Activated CD4-positive, alpha-beta T cell treated with anti-CD3 and anti-CD28 coated beads, Interleukin-2, amount 50 U/mL, for 24 hours (primary cell): ENCODE data around the gene PCDH15.

Experiments
- DNase-seq, 2 donors: peaks; one replicate each; pipeline ENCODE4 v3.0.0-alpha.2; 2020; ENCODE audit warnings: low read depth in 1 of 2, low spot score in 1 of 2

The PCDH15 gene

DNA sequence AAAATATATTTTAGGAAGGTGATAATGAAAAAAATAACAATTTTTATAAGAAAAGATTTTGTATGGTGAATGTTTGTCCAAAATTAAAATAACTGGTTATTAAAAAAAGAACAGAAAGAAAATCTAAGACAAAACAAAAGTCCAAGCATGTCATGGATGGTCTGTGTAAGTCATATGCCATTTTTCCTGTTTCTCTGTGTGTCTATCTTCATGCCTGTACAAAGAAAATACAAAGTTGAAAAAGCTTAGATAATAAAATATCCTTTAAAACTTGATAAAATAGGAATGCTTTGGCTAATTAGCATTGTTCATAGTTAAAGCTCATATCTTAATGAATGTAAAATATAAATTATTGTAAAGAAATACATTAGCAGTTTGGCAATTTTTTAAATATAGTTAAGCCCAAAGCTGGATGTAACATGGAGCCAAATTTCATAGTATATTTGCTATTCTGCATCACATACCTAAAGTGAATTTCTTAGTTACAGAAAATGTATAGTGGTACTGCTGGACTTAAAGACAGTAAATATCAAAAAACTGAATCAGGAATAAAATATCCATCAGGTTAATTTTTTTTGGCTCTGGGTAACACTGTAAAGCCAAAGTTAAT is 661.1 kb downstream of the PCDH15 start:
- no peak for DNase-seq

GRCh38 chr10:54137396-54137795 is 663.6 kb downstream of the PCDH15 start:
- DNase-seq = no peak

GRCh38 chr10:54133203-54133602 is 667.8 kb downstream of the PCDH15 start:
- no peak for DNase-seq

DNA sequence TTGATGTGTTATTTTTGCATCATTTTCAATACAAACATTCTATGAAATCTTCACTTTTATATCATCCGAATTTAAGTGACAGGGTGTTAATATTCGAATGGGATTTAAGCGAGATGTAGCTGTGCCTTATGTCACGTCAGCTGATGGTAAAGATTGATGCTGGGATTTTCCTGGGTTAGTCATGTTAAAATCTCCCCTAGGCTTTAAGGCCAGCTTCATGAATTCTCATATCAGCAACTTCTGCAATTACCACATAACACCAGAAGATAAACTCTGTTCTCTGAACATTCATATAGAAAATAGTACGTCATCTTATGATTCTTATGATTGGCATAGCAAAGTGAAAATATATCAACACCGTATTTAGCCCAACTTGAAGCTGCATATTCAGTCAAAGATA is 669.2 kb downstream of the PCDH15 start:
- DNase-seq = no peak

DNA sequence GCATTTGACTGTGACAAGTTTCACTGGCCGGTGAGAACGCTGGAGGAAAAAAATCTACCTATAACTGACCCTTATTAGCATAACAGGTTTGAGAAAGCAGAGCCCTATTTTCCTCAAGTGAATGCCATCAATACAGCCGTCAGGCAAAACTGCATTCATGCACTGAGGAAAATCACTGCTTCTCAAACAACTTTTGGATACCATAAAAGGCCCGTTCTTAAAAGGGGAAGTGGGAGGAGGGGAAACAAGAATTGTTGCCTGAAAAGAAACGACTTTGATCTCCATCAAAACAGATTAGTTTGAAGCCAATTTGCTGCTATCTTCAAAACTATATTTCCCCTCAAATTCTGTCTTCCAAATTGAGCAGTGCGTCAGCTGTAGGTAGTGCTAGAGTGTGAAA is 670.6 kb downstream of the PCDH15 start:
- DNase-seq = no peak

GRCh38 chr10:54125098-54125747 is 675.8 kb downstream of the PCDH15 start:
- DNase-seq = no peak

GRCh38 chr10:54124209-54124885 is 676.7 kb downstream of the PCDH15 start:
- no peak for DNase-seq

DNA sequence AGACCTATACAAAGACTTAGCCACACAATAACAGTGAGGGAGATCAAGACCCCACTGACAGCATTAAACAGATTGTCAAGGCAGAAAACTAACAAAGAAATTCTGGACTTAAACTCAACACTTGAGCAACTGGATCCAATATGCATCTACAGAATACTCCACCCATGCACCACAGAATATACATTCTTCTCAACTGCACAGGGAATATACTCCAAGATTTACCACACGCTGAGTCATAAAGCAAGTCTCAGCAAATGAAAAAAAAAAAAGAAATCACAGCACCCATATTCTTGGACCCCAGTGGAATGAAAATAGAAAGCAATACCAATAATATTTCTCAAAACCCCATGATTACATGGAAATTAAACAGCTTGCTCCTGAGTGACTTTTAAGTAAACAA is 680.2 kb downstream of the PCDH15 start:
- DNase-seq = no peak

GRCh38 chr10:54108961-54109360 is 692.1 kb downstream of the PCDH15 start:
- no peak for DNase-seq

GRCh38 chr10:54096892-54097291 is 704.1 kb downstream of the PCDH15 start:
- DNase-seq = no peak

GRCh38 chr10:54094321-54094720 is 706.7 kb downstream of the PCDH15 start:
- DNase-seq = no peak

DNA sequence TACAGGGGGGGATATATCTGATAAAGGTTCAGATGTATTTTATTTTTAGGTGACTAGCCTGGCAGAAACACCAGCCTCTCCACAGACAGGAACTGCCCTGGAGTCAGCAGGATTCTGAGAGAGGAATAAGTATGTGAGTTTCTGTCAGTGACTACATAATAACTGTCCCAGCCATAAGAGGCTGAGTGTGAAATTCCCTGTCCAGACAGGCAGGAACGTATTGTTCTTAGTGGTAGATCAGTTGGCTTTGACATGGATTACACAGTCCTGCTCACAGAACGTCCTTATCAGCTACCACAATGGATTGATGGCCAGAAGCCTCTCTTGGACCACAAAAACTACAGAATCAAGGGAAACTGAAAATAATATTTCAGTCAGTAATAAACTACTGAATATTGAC is 709.8 kb downstream of the PCDH15 start:
- DNase-seq = no peak

GRCh38 chr10:54081950-54082349 is 719.1 kb downstream of the PCDH15 start:
- DNase-seq = no peak

DNA sequence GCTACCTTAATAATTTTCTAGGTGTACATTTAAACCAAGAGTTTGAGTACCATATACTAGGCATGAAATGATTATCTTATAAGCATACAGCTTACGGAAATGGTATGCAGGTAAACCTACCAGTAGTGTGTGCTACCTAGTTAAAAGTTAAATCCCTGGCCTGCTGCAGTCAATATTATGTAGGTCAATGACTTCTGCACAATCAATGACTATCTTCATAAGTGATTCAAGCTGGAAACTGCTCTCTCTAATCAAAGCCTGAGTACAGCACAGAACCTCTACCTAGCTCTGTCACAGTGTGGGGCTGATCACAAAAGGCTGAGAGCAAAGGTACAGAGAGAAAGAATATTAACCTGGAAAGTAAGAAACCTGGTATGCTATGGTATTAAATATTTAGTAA is 733.7 kb downstream of the PCDH15 start:
- DNase-seq = no peak

DNA sequence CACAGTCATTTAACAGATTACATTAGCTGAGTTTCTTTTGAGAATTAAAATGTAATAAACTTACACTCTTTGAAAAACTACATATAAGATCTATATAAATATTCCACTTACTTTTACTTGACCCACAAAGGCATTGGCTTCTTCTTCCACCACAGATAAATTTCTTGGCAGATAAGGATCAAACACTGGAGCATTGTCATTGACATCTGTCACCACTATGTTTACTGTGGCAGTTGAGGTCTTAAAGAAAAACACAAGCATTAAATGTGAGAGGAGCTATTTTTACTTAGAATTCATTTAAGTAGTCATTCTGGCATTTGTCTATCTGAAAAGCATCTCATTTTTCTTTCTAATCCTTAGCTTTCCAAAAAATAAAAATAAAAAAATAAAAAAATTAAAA is 734.4 kb downstream of the PCDH15 start:
- DNase-seq = no peak

GRCh38 chr10:54065106-54065505 is 735.9 kb downstream of the PCDH15 start:
- no peak for DNase-seq

GRCh38 chr10:54064215-54064614 is 736.8 kb downstream of the PCDH15 start:
- DNase-seq = no peak

DNA sequence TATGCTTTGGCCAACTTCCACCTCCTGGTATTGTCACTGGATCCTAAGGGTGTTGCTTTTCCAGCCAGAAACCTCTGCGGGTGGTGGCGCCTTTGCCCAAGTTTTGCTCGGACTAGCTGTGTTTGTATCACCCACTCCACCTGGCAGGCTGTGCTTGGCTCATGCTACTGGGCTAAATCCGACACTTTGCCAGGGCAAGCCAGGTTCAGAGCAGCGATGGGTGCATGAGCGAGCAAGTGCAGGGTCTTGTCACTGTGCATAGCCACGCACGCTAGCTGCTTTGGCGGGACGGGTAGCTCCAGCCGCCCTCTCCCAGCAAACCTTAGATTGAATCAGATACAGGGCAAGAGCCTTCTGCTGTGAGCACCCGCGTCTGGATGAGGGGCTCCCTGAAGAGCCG is 737.5 kb downstream of the PCDH15 start:
- DNase-seq = no peak

DNA sequence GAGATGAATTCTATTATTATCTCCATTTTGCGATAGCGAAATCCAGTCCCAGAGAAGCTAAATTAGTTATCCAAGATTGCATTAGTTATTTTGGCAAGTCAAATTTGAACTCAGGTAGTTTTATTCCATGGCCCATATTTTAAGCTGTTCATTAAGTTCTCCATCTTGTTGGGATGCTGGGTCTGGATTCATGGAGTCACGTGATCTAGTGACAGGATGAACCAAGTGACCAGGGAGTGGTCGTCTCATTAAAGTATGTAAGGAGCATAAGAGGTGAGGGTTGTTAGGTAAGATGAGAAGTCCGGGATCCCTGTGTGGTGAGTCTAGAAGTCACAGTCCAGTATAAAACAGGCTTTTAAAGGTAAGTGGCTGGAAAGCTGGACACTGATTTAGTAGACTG is 740.5 kb downstream of the PCDH15 start:
- DNase-seq = no peak

GRCh38 chr10:54057357-54057756 is 743.7 kb downstream of the PCDH15 start:
- DNase-seq = no peak

DNA sequence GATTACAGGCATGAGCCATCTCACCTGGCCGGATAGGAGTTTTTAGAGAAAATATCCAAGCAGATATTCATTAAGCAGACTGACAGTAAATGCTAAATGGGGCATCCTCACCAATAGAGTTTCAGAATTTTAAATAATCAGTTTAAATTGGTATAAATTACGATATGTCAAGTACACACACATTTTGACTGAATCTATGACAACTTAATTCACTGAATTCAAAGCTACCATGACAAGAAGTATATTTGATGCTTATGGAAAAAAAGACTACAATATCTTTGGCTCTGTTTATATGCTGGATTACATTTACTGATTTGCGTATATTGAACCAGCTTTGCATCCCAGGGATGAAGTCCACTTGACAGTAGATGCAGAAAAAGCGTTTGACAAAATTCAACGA is 774.7 kb downstream of the PCDH15 start:
- no peak for DNase-seq

DNA sequence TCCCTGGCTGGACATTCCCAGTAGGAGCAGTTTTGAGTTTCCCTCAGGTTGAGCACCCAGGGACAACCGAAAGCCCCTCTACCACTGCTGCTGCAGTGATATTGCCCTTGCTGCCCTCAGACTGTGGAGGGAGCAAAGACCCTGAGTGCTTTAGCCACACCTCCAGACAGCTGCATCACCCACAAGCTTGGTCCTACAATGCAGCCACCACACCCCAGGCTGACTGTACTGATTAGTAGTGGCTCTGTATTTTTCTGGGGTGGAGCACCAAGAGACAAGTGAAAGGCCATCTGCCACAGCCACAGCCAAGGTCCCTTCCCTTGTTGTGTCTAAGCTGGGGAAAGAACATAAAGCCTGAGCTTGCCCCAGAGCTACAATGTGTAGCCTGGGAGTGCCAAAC is 789.9 kb downstream of the PCDH15 start:
- no peak for DNase-seq
